Central memory CD4-positive, alpha-beta T cell (primary cell): ENCODE measurements around the gene ZNF414.
"Not testable (repeated sequence)": the region's sequence is repeated elsewhere in the genome, so short reads cannot be mapped to it uniquely, and the experiment has no call there.

Source experiments
- DNase-seq: peaks from one replicate; pipeline ENCODE4 v3.0.0; 2022
- total RNA-seq, 3 experiments: gene quantifications; one replicate each; lab custom pipeline; 2026; lab: John Stamatoyannopoulos, UW

Gene ZNF414
- total RNA-seq: 4.5 to 13.5 (median 9.0) reads per million in 3 experiments

- peak; percentile 95 for DNase-seq
Measured at GRCh38 chr19:8513687-8514504, at the start of gene ZNF414. Gene ZNF414 (minus strand): TSS chr19:8514167. CDS start chr19:8514046, 121 bp downstream.

- no peak for DNase-seq
Measured at GRCh38 chr19:8561075-8561764, 47.3 kb upstream of the ZNF414 start.

GRCh38 chr19:8558325-8558724 lies 44.4 kb upstream of the ZNF414 start:
- no peak for DNase-seq

- no peak for DNase-seq
Measured at GRCh38 chr19:8557642-8558238, 43.8 kb upstream of the ZNF414 start.

- DNase-seq: not testable (repeated sequence)
Measured at GRCh38 chr19:8553729-8554128, 39.8 kb upstream of the ZNF414 start.

- no peak for DNase-seq
Measured at GRCh38 chr19:8552810-8553209, 38.8 kb upstream of the ZNF414 start.

GRCh38 chr19:8550070-8550469 lies 36.1 kb upstream of the ZNF414 start:
- no peak for DNase-seq

- no peak for DNase-seq
Measured at GRCh38 chr19:8545743-8546142, 31.8 kb upstream of the ZNF414 start.

- no peak for DNase-seq
Measured at GRCh38 chr19:8544168-8544567, 30.2 kb upstream of the ZNF414 start.

- no peak for DNase-seq
Measured at GRCh38 chr19:8539621-8540149, 25.7 kb upstream of the ZNF414 start.

GRCh38 chr19:8537099-8537498 lies 23.1 kb upstream of the ZNF414 start:
- no peak for DNase-seq

- DNase-seq: no peak
Measured at GRCh38 chr19:8536282-8536681, 22.3 kb upstream of the ZNF414 start.

- no peak for DNase-seq
Measured at GRCh38 chr19:8532225-8532624, 18.3 kb upstream of the ZNF414 start.

GRCh38 chr19:8531470-8531869 lies 17.5 kb upstream of the ZNF414 start:
- DNase-seq: no peak

GRCh38 chr19:8530061-8530679 lies 16.2 kb upstream of the ZNF414 start:
- no peak for DNase-seq

- DNase-seq: no peak
Measured at GRCh38 chr19:8529369-8530006, 15.5 kb upstream of the ZNF414 start.

GRCh38 chr19:8528500-8528899 lies 14.5 kb upstream of the ZNF414 start:
- no peak for DNase-seq

- no peak for DNase-seq
Measured at GRCh38 chr19:8526345-8527091, 12.6 kb upstream of the ZNF414 start.

GRCh38 chr19:8525401-8525684 lies 11.4 kb upstream of the ZNF414 start:
- DNase-seq: no peak

- DNase-seq: no peak
Measured at GRCh38 chr19:8519388-8519787, 5.4 kb upstream of the ZNF414 start.

- DNase-seq: no peak
Measured at GRCh38 chr19:8518536-8518935, 4.6 kb upstream of the ZNF414 start.
